K562 (cell line): Measurements from ENCODE around the gene HOXA1. TPM values are rescaled to one million over a fixed set of nuclear protein-coding genes. Genes with fewer than 3 reads are reported as not detected.

Source experiments
- ATAC-seq: fragments of 200-7000 bp; cut with Tn5 transposase; 3 replicates; pipeline ENCODE4 v1.9.1; 2020; ENCODE audit warnings: moderate library complexity
- BruUV-seq: library from RNA; stranded (reverse); fragments of 400-500 nt; replicated peaks from 2 replicates; lab custom pipeline; 2021; lab: Mats Ljungman, UMichigan
- CTCF ChIA-PET: fragments of 300-600 bp; formaldehyde crosslinking; extraction: SDS; loops from one replicate; lab custom pipeline; 2021; ENCODE audit warnings: low intra/inter-chr PET ratio; lab: Yijun Ruan, JAX
- POLR2A ChIA-PET: fragments of 300-600, 350-650 bp; sonication (Branson Sonifier 250); formaldehyde crosslinking; extraction: SDS; loops from one replicate; lab custom pipeline; 2021; ENCODE audit warnings: antibody characterized with exemption, inconsistent platforms; lab: Yijun Ruan, JAX
- DNase-seq, 4 experiments: peaks; one replicate each; pipeline versions ENCODE4 v3.0.0 to v3.0.0-alpha.2; 2011 to 2018; ENCODE audit warnings: low spot score in 3 of 4, mixed read lengths in 3 of 4; ENCODE audit errors: extremely low read depth in 1 of 4
- FAIRE-seq: peaks from 2 replicates; lab custom pipeline; 2011; peaks lifted over from hg19 to GRCh38; lab: Jason Lieb, UNC
- H2AFZ ChIP-seq: 2 replicates; pipeline ENCODE4 v1.6.0; 2011; ENCODE audit warnings: low read depth, low read length, control low read depth, inconsistent platforms
- H3K27ac ChIP-seq: fragments of 200-600 bp; 3 replicates; pipeline ENCODE4 v1.8.0; 2011; ENCODE audit warnings: low read depth, mild to moderate bottlenecking, control low read depth, inconsistent platforms, low read length, moderate library complexity, mixed read lengths; ENCODE audit errors: extremely low read depth
- H3K27me3 ChIP-seq, 2 experiments: fragments of 300-600 bp in 1 of 2; 2 replicates in 1 of 2; 3 replicates in 1 of 2; pipeline versions ENCODE4 v1.6.0 to v1.8.0; 2011; ENCODE audit warnings: inconsistent platforms in 2 of 2, low read length in 2 of 2, mild to moderate bottlenecking in 1 of 2, mixed read lengths in 1 of 2, moderate library complexity in 1 of 2; ENCODE audit not compliant: control insufficient read depth in 2 of 2, insufficient read depth in 2 of 2
- H3K36me3 ChIP-seq: fragments of 300-600 bp; 3 replicates; pipeline ENCODE4 v1.8.0; 2011; ENCODE audit warnings: mild to moderate bottlenecking, low read length, inconsistent platforms; ENCODE audit not compliant: control insufficient read depth, insufficient read depth
- H3K4me1 ChIP-seq, 2 experiments: fragments of 200-600 bp in 1 of 2; replicated peaks in 1 of 2; 2 replicates in 1 of 2; 3 replicates in 1 of 2; pipeline versions ENCODE4 v1.5.1 to v1.8.0; 2011; ENCODE audit warnings: inconsistent platforms in 2 of 2, low read length in 2 of 2, mild to moderate bottlenecking in 1 of 2, mixed read lengths in 1 of 2, moderate library complexity in 1 of 2; ENCODE audit not compliant: control insufficient read depth in 2 of 2, insufficient read depth in 2 of 2
- H3K4me2 ChIP-seq: 2 replicates; pipeline ENCODE4 v1.6.1; 2011; ENCODE audit warnings: low read length, control low read depth, inconsistent platforms, mixed read lengths; ENCODE audit not compliant: insufficient read depth
- H3K4me3 ChIP-seq: fragments of 200-600 bp; sonication (generic), shearing (Covaris generic); 2 replicates; pipeline ENCODE4 v1.5.1; 2016; ENCODE audit warnings: control low read depth, inconsistent platforms
- H3K79me2 ChIP-seq: fragments of 200-600 bp; 3 replicates; pipeline ENCODE4 v1.8.0; 2011; ENCODE audit warnings: low read length, inconsistent platforms; ENCODE audit not compliant: control insufficient read depth, insufficient read depth
- H3K9ac ChIP-seq, 2 experiments: 2 replicates each; pipeline versions ENCODE4 v1.6.0 to v1.6.1; 2011; ENCODE audit warnings: low read depth in 2 of 2, low read length in 2 of 2, control low read depth in 1 of 2, inconsistent platforms in 1 of 2, mild to moderate bottlenecking in 1 of 2, mixed read lengths in 1 of 2; ENCODE audit not compliant: insufficient read depth in 1 of 2
- H3K9me1 ChIP-seq: one replicate; pipeline ENCODE4 v1.6.0; 2011; ENCODE audit warnings: inconsistent platforms, mild to moderate bottlenecking, low read length, moderate library complexity; ENCODE audit not compliant: control insufficient read depth, insufficient read depth
- H3K9me3 ChIP-seq: replicated peaks from 2 replicates; pipeline ENCODE4 v1.5.1; 2011; ENCODE audit warnings: low read depth, low read length, inconsistent platforms; ENCODE audit not compliant: control insufficient read depth, insufficient read depth
- H4K20me1 ChIP-seq: replicated peaks from 2 replicates; pipeline ENCODE4 v1.6.1; 2011; ENCODE audit warnings: low read length, inconsistent platforms, mixed read lengths; ENCODE audit not compliant: control insufficient read depth, insufficient read depth
- ARID2 ChIP-seq: fragments of 450-650 bp; IDR thresholded peaks from 2 replicates; pipeline ENCODE4 v1.6.1; 2017; ENCODE audit warnings: antibody characterized with exemption, mild to moderate bottlenecking
- CLOCK ChIP-seq: fragments of 250-450 bp; sonication (Bioruptor Pico); IDR thresholded peaks from 2 replicates; pipeline ENCODE4 v1.4.0; 2020; ENCODE audit warnings: mild to moderate bottlenecking, moderate library complexity, borderline replicate concordance
- NONO ChIP-seq, 2 experiments: fragments of 200-400 bp in 1 of 2; fragments of 450-650 bp in 1 of 2; formaldehyde crosslinking in 1 of 2; IDR thresholded peaks; 2 replicates each; pipeline ENCODE4 v1.6.1; 2017; ENCODE audit warnings: low read depth in 2 of 2, mild to moderate bottlenecking in 2 of 2, moderate library complexity in 2 of 2, low read length in 1 of 2
- POLR2B ChIP-seq: fragments of 450-650 bp; IDR thresholded peaks from 2 replicates; pipeline ENCODE4 v1.6.1; 2018; ENCODE audit warnings: low read depth; ENCODE audit not compliant: partially characterized antibody
- RFX7 ChIP-seq: fragments of 250-450 bp; sonication (Bioruptor Pico); IDR thresholded peaks from 2 replicates; pipeline ENCODE4 v1.5.1; 2021; ENCODE audit warnings: mild to moderate bottlenecking
- SNRNP70 ChIP-seq: fragments of 200-400 bp; formaldehyde crosslinking; optimal IDR thresholded peaks from 2 replicates; pipeline ENCODE3; 2017; ENCODE audit warnings: low read depth, low read length
- SP2 ChIP-seq: IDR thresholded peaks from 2 replicates; pipeline ENCODE4 v1.6.1; 2011; ENCODE audit warnings: mild to moderate bottlenecking, low read depth, low read length, moderate library complexity; ENCODE audit not compliant: poor library complexity, severe bottlenecking; ENCODE audit errors: extremely low read depth
- WGBS: fragments of 100-300 bp; shearing (Covaris generic); methylation state at CpG from one replicate; pipeline ENCODE4 v1.1.6; 2016; ENCODE audit warnings: low coverage, mixed read lengths; ENCODE audit not compliant: insufficient coverage; ENCODE audit errors: missing lambda C conversion rate; 5-methylcytosine and 5-hydroxymethylcytosine counted together
- in situ Hi-C: fragments of 300-500 bp; cut with MboI; formaldehyde crosslinking; loops from 4 replicates; pipeline ENCODE4 v1.15.0; 2018; ENCODE audit warnings: inconsistent platforms, mixed read lengths
- intact Hi-C: fragments of 100-400 bp; cut with micrococcal nuclease; formaldehyde crosslinking; loops from 2 replicates; pipeline ENCODE4 v1.14.2; 2022
- polyA plus RNA-seq, 8 experiments: library from polyadenylated mRNA; depleted of rRNA in 4 of 8; stranded (reverse) in 5 of 8; unstranded in 3 of 8; fragments of >200 nt; fragmentation: Nextera tagmentation in 2 of 8; fragmentation: Illumina TruSeq in 1 of 8; extraction: Ambion mirVana in 2 of 8; extraction: Trizol in 1 of 8; gene quantifications; 2 replicates each; pipeline versions ENCODE4 v1.2.1 to v1.2.3, GENCODE V29; 2011 to 2014; ENCODE audit warnings: inconsistent platforms in 1 of 8, missing spikeins in 1 of 8
- total RNA-seq, 7 experiments: library from RNA; depleted of rRNA in 6 of 7; stranded (reverse); fragments of >200 nt in 6 of 7; fragmentation: Illumina TruSeq in 2 of 7; extraction: Trizol in 2 of 7; gene quantifications; 2 replicates each; pipeline versions ENCODE4 v1.2.1 to v1.2.3, GENCODE V29; 2011 to 2021; ENCODE audit warnings: low replicate concordance in 1 of 7
- TF ChIP-seq, protein P1 (sequence below): fragments of 450-650 bp; IDR thresholded peaks from 2 replicates; pipeline ENCODE4 v1.7.0; 2016; ENCODE audit warnings: borderline replicate concordance

Gene HOXA1
- total and polyA plus RNA-seq, 9 of the 15 experiments (the other 6 are each of a cell fraction or from before 2014, with no cell fraction given): 0.03 to 0.63 (median 0.09) TPM; not detected in 4

DNA sequence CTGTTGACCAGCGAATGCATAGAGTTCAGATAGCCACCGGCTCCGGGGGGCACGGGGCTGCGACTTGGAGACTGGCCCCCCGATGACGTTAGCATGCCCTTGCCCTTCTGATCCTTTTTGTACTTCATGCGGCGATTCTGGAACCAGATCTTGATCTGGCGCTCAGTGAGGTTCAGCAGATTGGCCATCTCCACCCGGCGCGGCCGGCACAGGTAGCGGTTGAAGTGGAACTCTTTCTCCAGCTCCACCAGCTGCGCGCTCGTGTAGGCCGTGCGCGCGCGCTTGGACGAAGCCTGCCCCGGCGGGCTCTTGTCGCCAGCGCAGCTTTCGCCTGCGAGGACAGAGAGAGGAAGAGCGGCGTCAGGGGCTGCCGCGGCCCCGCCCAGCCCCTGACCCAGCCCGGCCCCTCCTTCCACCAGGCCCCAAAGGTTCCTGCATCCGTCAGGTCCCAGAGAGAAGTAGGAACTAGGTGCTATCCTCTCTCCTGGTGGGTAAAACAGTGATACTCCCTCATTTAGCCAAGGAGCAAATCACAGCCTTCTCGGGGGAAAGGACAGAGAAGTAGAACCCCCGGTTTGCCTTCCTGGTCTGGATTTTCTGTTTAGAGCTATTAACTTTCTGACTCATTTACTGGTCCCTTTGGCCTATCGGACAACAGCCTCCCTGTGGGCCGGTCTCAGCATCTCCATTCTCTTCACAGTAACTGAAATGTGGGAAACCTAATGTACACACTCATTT, 12.8 kb upstream of the HOXA1 start:
- Histone ChIP-seq H3K27ac (no peak overlapping the region), H3K4me1 (peaks cover 0 to 17% of the 10 kb centered on the region in 2 experiments; a peak in 2 of 5 replicates), H3K4me3 (no peak overlapping the region), H3K79me2 (no peaks in the 10 kb centered on the region), H3K9ac (no peak overlapping the region), H3K9me3 (no peaks in the 10 kb centered on the region), H4K20me1 (0 out of 2 replicates have a peak, but pooled peaks cover 6% of the 10 kb centered on the region), H2AFZ (no peak overlapping the region), H3K9me1 (no peaks in the 10 kb centered on the region), H3K4me2 (no peak overlapping the region), H3K27me3 (peaks cover 55 to 67% of the 10 kb centered on the region in 2 experiments; a peak in 4 of 5 replicates), H3K36me3 (no peaks in the 10 kb centered on the region)
- no peak for TF ChIP-seq ARID2
- no peak for TF ChIP-seq CLOCK (CRISPR knock-in tag)
- TF ChIP-seq NONO (IDR thresholded peaks at IDR 0.05; ENCODE audit: low read depth in 2 of 2, low read length in 1 of 2): no peak
- TF ChIP-seq, protein P1, sequence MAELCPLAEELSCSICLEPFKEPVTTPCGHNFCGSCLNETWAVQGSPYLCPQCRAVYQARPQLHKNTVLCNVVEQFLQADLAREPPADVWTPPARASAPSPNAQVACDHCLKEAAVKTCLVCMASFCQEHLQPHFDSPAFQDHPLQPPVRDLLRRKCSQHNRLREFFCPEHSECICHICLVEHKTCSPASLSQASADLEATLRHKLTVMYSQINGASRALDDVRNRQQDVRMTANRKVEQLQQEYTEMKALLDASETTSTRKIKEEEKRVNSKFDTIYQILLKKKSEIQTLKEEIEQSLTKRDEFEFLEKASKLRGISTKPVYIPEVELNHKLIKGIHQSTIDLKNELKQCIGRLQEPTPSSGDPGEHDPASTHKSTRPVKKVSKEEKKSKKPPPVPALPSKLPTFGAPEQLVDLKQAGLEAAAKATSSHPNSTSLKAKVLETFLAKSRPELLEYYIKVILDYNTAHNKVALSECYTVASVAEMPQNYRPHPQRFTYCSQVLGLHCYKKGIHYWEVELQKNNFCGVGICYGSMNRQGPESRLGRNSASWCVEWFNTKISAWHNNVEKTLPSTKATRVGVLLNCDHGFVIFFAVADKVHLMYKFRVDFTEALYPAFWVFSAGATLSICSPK: no peak
- no peak for TF ChIP-seq SNRNP70
- no peak for TF ChIP-seq RFX7 (CRISPR knock-in tag)
- TF ChIP-seq SP2: no peak
- no peak for TF ChIP-seq POLR2B
- DNase-seq: no peak
- in situ Hi-C loops: no loop called here
- no TSS peak for BruUV-seq
- 33% methylated on average over 19 of the region's 41 CpGs for WGBS
- ChIA-PET POLR2A (interaction anchor here (0.6 kb wide), 1 partner anchor 8 kb away, joined by 3 read pairs; no protein-coding TSS in a partner anchor), CTCF (no interaction called here)
- intact Hi-C loops: no loop called here
- no peak for ATAC-seq
- FAIRE-seq: no peak
